Measurements from ENCODE around the gene SERPINB12. TPM values are rescaled to one million over a fixed set of nuclear protein-coding genes. Genes with fewer than 3 reads are reported as not detected.

Gene SERPINB12
- total and polyA plus RNA-seq, 2 of the 4 experiments (the other 2 are of a cell fraction): not detected

DNA sequence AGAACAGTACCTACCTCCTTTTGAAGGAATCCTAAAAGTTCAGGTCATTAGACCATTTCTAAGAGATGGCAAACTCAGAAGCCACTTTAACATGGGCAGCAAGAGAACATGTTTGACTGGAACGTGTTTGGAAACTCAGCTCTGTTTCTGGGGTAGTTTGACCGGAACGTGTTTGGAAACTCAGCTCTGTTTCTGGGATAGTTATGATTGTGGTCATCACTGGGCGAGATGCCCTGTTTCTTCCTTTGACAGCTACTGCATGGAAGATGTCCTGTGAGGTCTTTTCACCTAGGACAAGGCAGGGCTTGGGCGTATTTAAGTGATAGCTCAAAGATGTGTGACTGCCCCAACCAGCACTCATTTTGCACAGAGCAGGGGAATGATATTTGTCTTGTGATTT lies 25.1 kb downstream of the SERPINB12 start:
- no peak overlapping the region for H2BK5ac ChIP-seq (ENCODE audit: low read depth, low read length, poor library complexity, severe bottlenecking)
- H3K9me1 ChIP-seq (ENCODE audit: insufficient read depth, low read length): no peaks in the 10 kb centered on the region
- H3K27ac ChIP-seq (ENCODE audit: insufficient read depth, low read length): no peak overlapping the region
- 68% methylated on average over 4 of the region's 5 CpGs; no CpG with 5 or more reads in 1 of the 2 experiments for WGBS, 2 experiments (ENCODE audit: extremely low coverage in 2 of 2, insufficient read length in 1 of 2)
- in situ Hi-C loops (cut with MboI; ENCODE audit: low sequenced_read_pairs) (no loop called here), intact Hi-C loops (cut with micrococcal nuclease) (no loop called here), dilution Hi-C loops (cut with HindIII; ENCODE audit: low sequenced_read_pairs, unreplicated experiment) (no loop called here)
- H3K79me1 ChIP-seq (ENCODE audit: low read depth in 1 of 2, low read length in 2 of 2): no peaks in the 10 kb centered on the region
- no peak overlapping the region for H3K4me2 ChIP-seq (ENCODE audit: low read depth, low read length)
- no peaks in the 10 kb centered on the region for H3K4me1 ChIP-seq (ENCODE audit: control insufficient read depth, insufficient read depth, low read length)
- CTCF ChIA-PET: no interaction called here
- H3K18ac ChIP-seq (ENCODE audit: low read depth, low read length): no peak overlapping the region
- no peak overlapping the region for H2AK9ac ChIP-seq (replicated peaks; ENCODE audit: low read depth, low read length, poor library complexity)
- no peaks in the 10 kb centered on the region for H3K9me3 ChIP-seq (ENCODE audit: control insufficient read depth, insufficient read depth, low read length)
- DNase-seq (no peak), ATAC-seq (ENCODE audit: low read depth) (no peak)
- no peak overlapping the region for H4K8ac ChIP-seq (ENCODE audit: low read depth in 2 of 2, low read length in 2 of 2)
- no peaks in the 10 kb centered on the region for H4K20me1 ChIP-seq (ENCODE audit: insufficient read depth, low read length)
- no peak overlapping the region for H2AK5ac ChIP-seq (ENCODE audit: low read depth, low read length)
- no peak overlapping the region for H2BK120ac ChIP-seq (ENCODE audit: low read depth, low read length)
- H2AFZ ChIP-seq (replicated peaks; ENCODE audit: low read length, poor library complexity): no peak overlapping the region
- no peak overlapping the region for H2BK20ac ChIP-seq (ENCODE audit: low read depth, low read length)
- H3K56ac ChIP-seq (ENCODE audit: extremely low read depth, insufficient read depth, low read length): no peak overlapping the region
- H3K9ac ChIP-seq (ENCODE audit: low read depth, low read length): no peak overlapping the region
- no TSS peak for BruUV-seq (replicated peaks)
- TF ChIP-seq NFE2L2 (IDR thresholded peaks at IDR 0.05; ENCODE audit: low read depth, low read length): no peak
- no peak for TF ChIP-seq CHD1 (IDR thresholded peaks at IDR 0.05; ENCODE audit: low read depth, low read length)
- TF ChIP-seq RFX5 (IDR thresholded peaks at IDR 0.05; ENCODE audit: low read depth, low read length): no peak
- TF ChIP-seq CEBPB (IDR thresholded peaks at IDR 0.05; ENCODE audit: low read depth, low read length): no peak
- no peak for TF ChIP-seq RCOR1 (IDR thresholded peaks at IDR 0.05; ENCODE audit: insufficient replicate concordance, low read length)
- no peak for TF ChIP-seq FOS (IDR thresholded peaks at IDR 0.05; ENCODE audit: low read depth, low read length)
- no peak for TF ChIP-seq POLR2A (IDR thresholded peaks at IDR 0.05; ENCODE audit: low read depth, low read length)
- TF ChIP-seq MXI1 (IDR thresholded peaks at IDR 0.05; ENCODE audit: borderline replicate concordance, low read depth, low read length): no peak
- TF ChIP-seq, protein P1, sequence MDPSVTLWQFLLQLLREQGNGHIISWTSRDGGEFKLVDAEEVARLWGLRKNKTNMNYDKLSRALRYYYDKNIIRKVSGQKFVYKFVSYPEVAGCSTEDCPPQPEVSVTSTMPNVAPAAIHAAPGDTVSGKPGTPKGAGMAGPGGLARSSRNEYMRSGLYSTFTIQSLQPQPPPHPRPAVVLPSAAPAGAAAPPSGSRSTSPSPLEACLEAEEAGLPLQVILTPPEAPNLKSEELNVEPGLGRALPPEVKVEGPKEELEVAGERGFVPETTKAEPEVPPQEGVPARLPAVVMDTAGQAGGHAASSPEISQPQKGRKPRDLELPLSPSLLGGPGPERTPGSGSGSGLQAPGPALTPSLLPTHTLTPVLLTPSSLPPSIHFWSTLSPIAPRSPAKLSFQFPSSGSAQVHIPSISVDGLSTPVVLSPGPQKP (IDR thresholded peaks at IDR 0.05; ENCODE audit: borderline replicate concordance, low read depth, low read length): no peak
- TF ChIP-seq SMC3 (IDR thresholded peaks at IDR 0.05; ENCODE audit: low read depth, low read length): no peak
- TF ChIP-seq MAFK (IDR thresholded peaks at IDR 0.05; ENCODE audit: low read depth, low read length): no peak
- TF ChIP-seq RAD21 (IDR thresholded peaks at IDR 0.05; ENCODE audit: low read length): no peak
- TF ChIP-seq, protein P2, sequence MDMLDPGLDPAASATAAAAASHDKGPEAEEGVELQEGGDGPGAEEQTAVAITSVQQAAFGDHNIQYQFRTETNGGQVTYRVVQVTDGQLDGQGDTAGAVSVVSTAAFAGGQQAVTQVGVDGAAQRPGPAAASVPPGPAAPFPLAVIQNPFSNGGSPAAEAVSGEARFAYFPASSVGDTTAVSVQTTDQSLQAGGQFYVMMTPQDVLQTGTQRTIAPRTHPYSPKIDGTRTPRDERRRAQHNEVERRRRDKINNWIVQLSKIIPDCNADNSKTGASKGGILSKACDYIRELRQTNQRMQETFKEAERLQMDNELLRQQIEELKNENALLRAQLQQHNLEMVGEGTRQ (IDR thresholded peaks at IDR 0.05; ENCODE audit: low read depth, low read length): no peak
- no peak for TF ChIP-seq MAZ (IDR thresholded peaks at IDR 0.05; ENCODE audit: borderline replicate concordance, low read depth, low read length)
- TF ChIP-seq, protein P3, sequence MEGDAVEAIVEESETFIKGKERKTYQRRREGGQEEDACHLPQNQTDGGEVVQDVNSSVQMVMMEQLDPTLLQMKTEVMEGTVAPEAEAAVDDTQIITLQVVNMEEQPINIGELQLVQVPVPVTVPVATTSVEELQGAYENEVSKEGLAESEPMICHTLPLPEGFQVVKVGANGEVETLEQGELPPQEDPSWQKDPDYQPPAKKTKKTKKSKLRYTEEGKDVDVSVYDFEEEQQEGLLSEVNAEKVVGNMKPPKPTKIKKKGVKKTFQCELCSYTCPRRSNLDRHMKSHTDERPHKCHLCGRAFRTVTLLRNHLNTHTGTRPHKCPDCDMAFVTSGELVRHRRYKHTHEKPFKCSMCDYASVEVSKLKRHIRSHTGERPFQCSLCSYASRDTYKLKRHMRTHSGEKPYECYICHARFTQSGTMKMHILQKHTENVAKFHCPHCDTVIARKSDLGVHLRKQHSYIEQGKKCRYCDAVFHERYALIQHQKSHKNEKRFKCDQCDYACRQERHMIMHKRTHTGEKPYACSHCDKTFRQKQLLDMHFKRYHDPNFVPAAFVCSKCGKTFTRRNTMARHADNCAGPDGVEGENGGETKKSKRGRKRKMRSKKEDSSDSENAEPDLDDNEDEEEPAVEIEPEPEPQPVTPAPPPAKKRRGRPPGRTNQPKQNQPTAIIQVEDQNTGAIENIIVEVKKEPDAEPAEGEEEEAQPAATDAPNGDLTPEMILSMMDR (conservative IDR thresholded peaks at IDR 0.05; ENCODE audit: low read depth, low read length): no peak
- no peak for TF ChIP-seq BHLHE40 (IDR thresholded peaks at IDR 0.05; ENCODE audit: low read depth, low read length)
- no peak overlapping the region for H3K4me3 ChIP-seq (ENCODE audit: insufficient read depth, low read depth, low read length)
- no peak overlapping the region for H4K5ac ChIP-seq (ENCODE audit: low read depth, low read length)
- no peak overlapping the region for H3K4ac ChIP-seq (ENCODE audit: low read depth, low read length)
- POLR2A ChIA-PET (ENCODE audit: unreplicated experiment): no interaction called here
- no peak overlapping the region for H3K14ac ChIP-seq (replicated peaks; ENCODE audit: low read depth, low read length)
- H3K23ac ChIP-seq (ENCODE audit: low read depth, low read length): no peak overlapping the region
- no peaks in the 10 kb centered on the region for H3K36me3 ChIP-seq (ENCODE audit: control insufficient read depth, insufficient read depth, low read length)
- H4K91ac ChIP-seq (ENCODE audit: insufficient read depth, low read depth, low read length): no peak overlapping the region
- H2BK15ac ChIP-seq (ENCODE audit: low read depth, low read length): no peak overlapping the region
- peaks cover 8% of the 10 kb centered on the region; the same call in 1 of the 2 replicates for H3K27me3 ChIP-seq (ENCODE audit: control insufficient read depth, insufficient read depth, low read length)

Data from IMR-90 (cell line).